Measurements from ENCODE around the gene TMEM108.
"Not testable (repeated sequence)": the region's sequence is repeated elsewhere in the genome, so short reads cannot be mapped to it uniquely, and the experiment has no call there.

Gene TMEM108

DNA sequence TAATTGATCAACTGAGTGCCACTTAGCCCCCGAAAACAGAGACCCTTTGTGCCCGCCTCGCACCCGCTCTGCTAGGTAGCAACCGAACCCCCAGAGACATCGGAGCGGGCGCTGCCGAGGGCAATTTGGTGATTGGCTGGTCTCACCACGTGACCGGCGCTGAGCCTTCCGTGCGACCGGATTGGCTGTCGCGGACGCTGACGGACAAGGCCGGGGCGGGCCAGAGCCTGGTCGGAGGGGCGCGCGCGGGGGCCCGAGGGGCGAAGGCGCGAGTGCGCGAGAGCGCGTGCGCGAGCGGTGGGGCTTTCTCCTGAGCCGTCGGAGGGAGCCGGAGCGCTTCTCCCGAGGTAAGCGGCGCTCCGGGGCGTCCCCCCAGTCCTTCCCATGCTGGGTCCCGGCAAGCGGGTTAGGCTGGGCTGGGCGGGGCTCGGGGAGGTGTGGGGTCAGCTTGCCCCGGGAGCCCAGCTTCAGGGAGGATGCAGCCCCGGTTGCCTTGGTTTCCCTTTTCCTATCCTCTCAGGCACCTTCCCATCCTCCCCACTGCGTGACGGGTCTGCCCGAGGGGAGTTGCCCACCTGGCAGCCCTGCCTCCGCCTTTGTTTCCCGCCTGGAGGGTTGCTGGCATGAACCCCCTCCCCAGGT lies at the start of gene TMEM108:
Gene TMEM108 (plus strand): TSS at position 303 of the 642 bp plus-strand sequence.
- peak; percentile 86 for DNase-seq

GRCh38 chr3:132995971-132996370 lies 42.2 kb upstream of the TMEM108 start:
- no peak for DNase-seq

GRCh38 chr3:132997404-132998185 lies 40.6 kb upstream of the TMEM108 start:
- DNase-seq: no peak

DNA sequence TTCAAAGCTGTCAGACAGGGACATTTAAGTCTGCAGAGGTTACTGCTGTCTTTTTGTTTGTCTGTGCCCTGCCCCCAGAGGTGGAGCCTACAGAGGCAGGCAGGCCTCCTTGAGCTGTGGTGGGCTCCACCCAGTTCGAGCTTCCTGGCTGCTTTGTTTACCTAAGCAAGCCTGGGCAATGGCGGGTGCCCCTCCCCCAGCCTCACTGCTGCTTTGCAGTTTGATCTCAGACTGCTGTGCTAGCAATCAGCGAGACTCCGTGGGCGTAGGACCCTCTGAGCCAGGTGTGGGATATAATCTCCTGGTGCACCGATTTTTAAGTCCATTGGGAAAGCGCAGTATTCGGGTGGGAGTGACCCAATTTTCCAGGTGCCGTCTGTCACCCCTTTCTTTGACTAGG lies 33.2 kb upstream of the TMEM108 start:
- DNase-seq: not testable (repeated sequence)

GRCh38 chr3:133007601-133008000 lies 30.6 kb upstream of the TMEM108 start:
- no peak for DNase-seq

DNA sequence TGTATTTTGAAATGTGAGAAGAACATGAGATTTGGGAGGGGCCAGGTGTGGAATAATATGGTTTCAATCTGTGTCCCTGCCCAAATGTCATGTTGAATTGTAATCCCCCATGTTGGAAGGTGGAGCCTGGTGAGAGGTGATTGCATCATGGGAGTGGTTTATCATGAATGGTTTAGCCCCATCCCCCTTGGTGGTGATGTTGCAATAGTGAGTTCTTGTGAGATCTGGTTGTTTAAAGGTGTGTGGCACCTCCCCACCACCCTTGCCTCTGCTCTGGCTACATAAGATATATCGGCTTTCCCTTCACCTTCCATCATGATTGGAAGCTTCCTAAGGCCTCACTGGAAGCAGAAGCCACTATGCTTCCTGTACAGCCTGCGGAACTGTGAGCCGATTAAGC lies 23.9 kb upstream of the TMEM108 start:
- DNase-seq: no peak

DNA sequence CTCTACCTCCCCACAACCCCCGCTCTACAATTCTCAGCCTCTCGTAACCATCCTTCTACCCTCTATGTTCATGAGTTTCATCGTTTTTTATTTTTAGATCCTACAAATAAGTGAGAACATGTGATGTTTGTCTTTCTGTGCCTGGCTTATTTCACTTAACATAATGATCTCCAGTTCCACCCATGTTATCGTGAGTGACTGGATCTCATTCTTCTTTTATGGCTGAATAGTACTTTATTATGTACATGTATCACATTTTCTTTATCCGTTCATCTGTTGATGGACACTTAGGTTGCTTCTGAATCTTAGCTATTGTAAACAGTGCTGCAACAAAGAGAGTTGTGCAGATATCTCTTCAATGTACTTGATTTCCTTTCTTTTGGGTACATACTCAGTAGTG lies 22.6 kb upstream of the TMEM108 start:
- not testable (repeated sequence) for DNase-seq

DNA sequence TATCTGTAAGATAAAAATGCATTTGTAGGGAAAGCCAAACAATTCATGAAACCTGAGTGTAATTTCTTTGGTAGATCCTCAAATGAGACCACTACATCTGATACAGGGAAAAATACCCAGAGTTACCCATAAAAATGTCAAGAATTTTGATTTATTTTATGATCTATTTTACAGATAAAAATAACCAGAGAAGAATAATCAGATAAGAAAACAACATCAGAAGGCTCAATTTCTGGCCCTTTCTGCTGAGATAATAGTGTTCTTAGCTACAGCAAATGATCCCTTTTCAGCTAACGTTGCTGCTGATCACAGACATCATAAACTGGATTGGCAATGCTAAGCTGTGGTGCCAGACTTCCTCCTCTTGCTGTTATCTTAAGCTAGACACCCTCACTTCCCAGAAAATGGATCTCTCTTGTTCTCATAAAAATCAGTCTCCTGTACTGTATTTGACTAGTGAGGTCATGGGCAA lies 21.3 kb upstream of the TMEM108 start:
- DNase-seq: no peak

GRCh38 chr3:133018921-133019320 lies 19.3 kb upstream of the TMEM108 start:
- DNase-seq: no peak

DNA sequence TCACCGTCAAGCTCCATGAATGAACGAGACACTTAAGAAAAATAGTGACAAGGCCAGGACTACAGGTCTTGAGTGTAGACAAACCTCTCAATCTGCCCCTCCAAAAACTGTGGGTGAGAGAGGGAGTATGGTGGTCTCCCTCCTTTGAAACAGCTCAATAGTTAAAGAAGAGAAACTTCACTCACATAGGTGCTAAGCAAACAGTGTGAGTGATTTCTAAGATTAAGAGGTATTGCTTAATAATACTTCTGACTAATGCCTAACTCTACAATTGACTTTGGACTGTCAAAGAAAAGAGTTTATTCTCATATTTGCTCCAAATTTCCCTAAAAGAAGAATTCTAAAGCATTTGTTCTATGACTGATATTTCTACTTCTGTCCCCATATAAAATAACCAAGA lies 17.0 kb upstream of the TMEM108 start:
- no peak for DNase-seq

DNA sequence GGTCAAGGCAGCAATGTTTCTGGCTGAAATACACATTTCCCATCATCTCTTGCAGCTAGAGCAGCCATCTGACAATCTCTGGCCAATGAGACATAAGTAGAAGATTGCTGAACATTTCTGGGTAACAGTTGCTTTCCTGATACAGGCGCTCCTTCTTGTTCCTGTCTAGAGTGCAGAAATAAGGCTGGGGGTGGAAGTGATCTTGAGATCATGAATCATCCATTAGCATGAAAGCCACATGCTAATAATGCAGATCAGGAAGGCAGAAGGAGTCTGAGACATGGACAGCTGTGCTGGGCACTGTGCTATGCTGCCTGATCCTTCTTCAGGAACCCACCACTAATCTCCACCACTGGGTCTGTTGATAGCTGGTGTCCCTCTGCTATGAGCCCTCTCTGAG lies 14.8 kb upstream of the TMEM108 start:
- no peak for DNase-seq

GRCh38 chr3:133025546-133025945 lies 12.6 kb upstream of the TMEM108 start:
- DNase-seq: no peak

DNA sequence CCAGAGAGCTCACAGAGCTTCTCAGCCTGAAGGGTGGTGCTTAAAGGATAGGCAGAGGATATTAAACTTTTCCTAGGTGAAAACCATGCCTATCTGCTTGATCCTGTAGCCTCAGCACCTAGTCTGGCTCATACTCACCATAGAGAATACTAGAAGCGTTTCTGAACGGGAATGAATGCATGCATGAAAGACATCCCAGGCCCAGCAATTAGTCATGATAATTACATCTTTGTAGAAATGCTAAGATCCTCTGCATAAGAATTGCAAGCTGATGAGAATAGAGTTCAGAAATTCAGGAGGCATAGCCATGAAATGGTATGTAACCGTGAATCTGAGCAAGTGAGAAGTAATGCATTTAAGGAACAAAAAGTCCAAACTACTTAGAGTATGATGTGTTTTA lies 5.9 kb upstream of the TMEM108 start:
- DNase-seq: no peak

- DNase-seq: no peak
Observed at GRCh38 chr3:133037436-133037835, 755 bp upstream of the TMEM108 start.

DNA sequence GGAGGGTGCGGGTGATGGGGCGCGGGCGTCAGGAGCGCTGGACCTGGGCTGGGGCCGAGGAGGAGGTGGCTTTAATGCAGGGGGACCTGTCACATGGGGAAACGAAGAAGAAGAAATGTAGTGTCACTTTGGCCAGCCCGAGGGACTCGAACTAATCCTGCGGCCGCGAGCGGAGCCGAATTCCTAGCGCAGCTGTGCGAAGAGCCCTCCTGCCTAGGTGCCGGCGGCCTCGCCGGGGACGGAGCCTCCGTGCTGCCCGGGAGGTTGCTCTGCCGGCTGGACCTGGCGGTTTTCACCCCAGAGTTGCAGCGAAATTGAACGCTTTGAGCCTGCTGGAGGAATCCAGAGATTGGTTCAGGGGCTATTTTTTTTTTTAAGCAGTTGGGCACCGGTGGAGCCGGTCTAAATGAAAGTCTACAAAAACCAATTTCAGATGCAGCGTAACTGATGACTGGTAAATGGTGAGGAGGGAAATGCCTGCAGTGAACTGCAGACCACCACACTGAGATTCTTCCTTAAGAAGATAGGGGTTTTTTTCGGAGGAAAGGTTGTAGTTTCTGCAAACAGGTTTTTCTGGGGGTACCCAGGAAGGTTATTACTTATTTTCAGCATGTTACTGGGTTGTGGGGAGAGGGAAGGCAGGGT lies 662 bp downstream of the TMEM108 start:
- no peak for DNase-seq

GRCh38 chr3:133040696-133041523 lies 2.7 kb downstream of the TMEM108 start:
- DNase-seq: peak; percentile 70

- DNase-seq: no peak
Observed at GRCh38 chr3:133041524-133041829, 3.3 kb downstream of the TMEM108 start.

DNA sequence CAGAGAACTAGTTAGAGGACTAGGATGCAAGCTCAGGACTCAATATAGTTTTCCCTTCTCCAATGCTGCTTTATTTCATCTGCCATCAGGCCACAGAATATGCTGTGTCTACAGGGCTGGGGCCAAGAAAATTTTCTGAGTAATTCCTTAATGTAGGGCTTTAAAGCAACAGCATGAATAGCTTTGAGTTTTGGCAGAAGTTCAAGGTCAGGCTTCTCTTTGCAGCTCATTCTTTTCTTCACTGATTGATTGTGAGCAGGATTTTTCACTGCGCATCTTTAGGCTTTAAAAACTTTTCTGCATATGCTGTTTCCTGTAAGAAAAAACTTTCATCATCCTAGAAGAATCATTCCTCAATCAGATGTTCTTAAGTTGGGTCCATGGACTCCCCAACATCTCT lies 4.6 kb downstream of the TMEM108 start:
- no peak for DNase-seq

GRCh38 chr3:133047980-133048379 lies 9.8 kb downstream of the TMEM108 start:
- DNase-seq: no peak

DNA sequence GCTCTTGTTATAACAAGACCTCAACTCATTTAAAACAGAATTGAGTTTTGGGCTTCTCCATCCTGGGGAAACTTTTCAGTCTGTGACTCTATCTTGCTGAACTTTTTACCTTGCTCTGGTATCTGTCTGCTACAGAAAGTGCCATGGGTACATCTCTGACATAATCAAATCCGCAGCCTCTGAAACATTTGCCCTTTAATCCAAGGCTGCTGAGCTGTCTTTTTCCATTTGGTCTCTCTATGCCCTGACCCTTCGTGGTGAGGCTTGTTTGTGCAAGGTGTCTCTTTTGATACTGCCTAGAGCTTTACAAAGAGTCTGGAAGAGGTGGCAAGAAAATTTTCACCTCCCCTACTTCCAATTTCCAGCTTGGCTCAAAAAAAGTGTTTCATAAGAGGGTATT lies 11.3 kb downstream of the TMEM108 start:
- DNase-seq: no peak

DNA sequence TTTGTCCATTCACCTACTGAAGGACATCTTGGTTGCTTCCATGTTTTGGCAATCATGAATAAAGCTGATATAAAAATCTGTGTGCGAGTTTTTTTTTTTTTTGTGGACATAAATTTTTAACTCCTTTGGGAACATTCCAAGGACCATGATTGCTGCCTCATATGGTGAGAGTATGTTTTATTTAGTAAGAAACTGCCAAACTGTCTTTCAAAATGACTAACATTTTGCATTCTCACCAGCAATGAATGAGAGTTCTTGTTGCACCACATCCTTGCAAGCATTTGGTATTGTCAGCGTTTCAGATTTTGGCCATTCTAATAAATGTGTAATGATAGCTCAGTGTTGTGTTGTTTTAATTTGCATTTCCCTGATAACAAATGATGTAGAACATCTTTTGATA lies 12.7 kb downstream of the TMEM108 start:
- no peak for DNase-seq

DNA sequence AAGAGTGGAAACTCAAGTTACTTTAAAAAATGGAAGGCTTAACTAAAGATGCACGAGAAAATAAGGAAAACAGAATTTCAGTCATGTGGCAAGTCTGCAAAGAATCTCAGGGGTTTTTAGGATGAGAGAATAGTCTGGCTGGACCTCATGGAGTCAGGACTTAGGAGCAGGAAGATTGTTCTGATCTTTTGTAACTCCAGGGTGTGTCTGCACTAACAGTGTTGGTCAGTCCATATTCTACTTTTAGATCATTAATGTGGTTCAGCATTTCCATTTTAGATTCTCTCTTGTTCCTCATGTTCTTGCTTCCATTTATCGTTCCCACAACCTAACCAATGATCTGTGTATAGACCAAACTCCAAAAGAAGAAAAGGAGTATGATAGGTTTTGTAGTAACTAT lies 15.3 kb downstream of the TMEM108 start:
- DNase-seq: no peak

- no peak for DNase-seq
Observed at GRCh38 chr3:133054586-133054985, 16.4 kb downstream of the TMEM108 start.

All from NCI-H1694 treated with DMSO at 0.1 percent for 48 hours (cell line).